ENCODE results near the gene TMEM229A.

TMEM229A gene

DNA sequence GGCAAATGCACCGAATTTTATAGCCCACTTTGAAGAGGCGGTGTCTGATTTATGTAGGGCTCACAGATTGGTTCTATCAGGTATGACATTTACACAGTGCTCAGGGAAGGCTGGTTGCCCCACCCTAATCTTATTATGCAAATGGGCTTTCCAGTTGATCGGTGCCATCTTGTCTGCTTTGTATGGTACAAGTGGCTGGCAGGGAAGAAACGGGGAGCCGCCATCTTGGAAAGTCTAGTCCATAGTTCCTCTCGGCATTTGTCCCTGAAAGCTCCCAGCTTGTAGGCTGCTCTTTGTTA is 36.6 kb downstream of the TMEM229A start:
- TF ChIP-seq, protein P1, sequence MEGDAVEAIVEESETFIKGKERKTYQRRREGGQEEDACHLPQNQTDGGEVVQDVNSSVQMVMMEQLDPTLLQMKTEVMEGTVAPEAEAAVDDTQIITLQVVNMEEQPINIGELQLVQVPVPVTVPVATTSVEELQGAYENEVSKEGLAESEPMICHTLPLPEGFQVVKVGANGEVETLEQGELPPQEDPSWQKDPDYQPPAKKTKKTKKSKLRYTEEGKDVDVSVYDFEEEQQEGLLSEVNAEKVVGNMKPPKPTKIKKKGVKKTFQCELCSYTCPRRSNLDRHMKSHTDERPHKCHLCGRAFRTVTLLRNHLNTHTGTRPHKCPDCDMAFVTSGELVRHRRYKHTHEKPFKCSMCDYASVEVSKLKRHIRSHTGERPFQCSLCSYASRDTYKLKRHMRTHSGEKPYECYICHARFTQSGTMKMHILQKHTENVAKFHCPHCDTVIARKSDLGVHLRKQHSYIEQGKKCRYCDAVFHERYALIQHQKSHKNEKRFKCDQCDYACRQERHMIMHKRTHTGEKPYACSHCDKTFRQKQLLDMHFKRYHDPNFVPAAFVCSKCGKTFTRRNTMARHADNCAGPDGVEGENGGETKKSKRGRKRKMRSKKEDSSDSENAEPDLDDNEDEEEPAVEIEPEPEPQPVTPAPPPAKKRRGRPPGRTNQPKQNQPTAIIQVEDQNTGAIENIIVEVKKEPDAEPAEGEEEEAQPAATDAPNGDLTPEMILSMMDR (IDR thresholded peaks at IDR 0.05; ENCODE audit: low read depth, low read length): no peak
- DNase-seq (ENCODE audit: extremely low read depth, low read depth): no peak

DNA sequence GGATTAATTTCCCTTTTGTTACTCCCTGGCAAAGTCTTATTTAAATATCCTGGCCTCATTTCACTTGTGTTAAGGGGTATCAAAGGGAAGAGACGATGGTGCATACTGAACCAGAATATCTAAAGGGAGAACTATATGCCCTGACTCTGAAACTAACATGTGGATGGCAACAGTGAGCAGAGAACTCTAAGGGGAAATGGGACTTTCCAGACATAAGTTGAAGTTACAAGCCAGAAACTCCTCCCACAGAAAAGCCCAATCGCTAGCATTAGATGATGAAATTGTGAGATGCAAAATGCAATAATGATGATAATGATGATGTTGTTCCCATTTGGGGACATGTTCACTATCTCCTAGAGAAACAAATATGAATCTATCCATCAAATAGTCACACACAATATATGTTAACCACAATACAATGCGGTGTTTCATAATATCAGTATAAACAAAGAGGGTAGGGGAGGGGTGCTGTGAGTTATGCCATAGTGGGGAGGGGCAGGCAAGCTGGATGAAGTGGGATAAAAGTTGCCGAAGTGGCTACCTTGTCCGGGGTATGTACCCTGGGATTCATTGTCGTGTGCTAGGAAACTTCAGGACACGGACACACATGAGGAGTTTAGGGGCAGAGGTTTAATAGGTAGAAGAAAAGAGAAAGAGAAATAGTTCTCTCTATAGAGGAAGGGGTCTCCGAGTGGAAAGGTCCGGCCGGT is 37.1 kb downstream of the TMEM229A start:
- DNase-seq (ENCODE audit: extremely low read depth, low read depth): no peak
- TF ChIP-seq, protein P1 (IDR thresholded peaks at IDR 0.05; ENCODE audit: low read depth, low read length): no peak

DNA sequence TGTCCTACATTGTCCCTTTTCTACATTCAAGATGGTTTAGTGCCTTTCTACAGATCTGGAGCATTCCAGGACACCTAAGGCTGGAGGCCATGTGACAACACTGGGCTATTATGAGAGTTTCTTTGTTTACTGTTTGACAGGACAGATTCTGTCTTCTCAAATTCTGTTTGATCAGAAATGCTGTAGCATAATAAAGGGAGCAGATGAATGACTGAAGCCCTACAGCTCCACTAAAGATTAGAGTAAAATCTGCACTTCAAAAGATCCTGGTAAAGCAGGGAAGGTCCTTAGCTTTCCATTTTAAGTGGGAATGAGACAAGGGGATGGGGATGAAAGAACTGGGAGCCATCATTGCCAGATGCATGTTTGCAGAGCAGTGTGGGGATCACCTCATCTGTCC is 38.4 kb downstream of the TMEM229A start:
- TF ChIP-seq, protein P1 (IDR thresholded peaks at IDR 0.05; ENCODE audit: low read depth, low read length): no peak
- no peak for DNase-seq (ENCODE audit: extremely low read depth, low read depth)

DNA sequence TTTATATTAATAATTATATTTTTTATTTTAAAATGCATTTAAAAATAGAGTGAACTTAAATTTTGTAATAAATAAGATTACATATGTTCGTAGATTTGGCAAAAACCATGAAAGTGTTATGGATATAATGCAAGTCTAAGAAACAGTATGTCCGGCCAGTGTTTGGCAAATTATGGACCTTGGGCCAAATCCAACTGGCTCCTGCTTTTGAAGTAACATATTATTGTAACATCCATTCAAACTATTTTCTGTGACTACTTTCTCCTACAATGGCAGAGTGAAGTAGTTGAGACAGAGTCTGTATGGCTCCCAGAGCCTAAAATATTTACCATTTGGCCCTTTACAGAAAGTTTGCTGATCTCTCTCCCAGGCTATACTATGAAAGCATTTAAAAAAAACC is 38.9 kb downstream of the TMEM229A start:
- DNase-seq (ENCODE audit: extremely low read depth, low read depth): no peak
- TF ChIP-seq, protein P1 (IDR thresholded peaks at IDR 0.05; ENCODE audit: low read depth, low read length): no peak

DNA sequence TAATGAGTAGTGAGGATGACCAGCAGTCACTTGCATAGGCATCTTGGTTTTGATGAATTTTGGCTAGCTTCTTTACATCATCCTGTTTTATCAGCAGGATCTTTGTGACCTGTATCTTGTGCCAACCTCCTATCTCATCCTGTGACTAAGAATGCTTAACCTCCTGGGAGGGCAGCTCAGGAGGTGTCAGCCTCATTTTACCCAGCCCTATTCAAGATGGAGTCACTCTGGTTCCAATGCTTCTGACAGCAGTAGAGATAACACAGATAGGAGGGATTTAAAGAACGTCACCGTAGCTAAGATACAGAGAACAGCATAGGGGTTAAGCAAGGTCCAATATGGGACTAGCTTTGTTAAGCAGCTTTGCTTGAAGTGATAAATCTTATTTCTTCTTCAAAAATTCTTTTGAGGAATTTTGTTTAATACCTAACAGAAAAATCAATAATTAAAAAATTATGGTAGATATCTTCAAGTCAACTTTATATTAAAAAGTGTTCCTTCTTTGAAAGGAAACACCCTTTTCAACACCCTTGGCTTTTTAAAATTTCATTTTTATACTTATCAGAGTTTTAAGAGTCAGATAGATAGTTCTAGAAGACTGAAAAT is 39.9 kb downstream of the TMEM229A start:
- TF ChIP-seq, protein P1 (IDR thresholded peaks at IDR 0.05; ENCODE audit: low read depth, low read length): no peak
- DNase-seq (ENCODE audit: extremely low read depth, low read depth): no peak

DNA sequence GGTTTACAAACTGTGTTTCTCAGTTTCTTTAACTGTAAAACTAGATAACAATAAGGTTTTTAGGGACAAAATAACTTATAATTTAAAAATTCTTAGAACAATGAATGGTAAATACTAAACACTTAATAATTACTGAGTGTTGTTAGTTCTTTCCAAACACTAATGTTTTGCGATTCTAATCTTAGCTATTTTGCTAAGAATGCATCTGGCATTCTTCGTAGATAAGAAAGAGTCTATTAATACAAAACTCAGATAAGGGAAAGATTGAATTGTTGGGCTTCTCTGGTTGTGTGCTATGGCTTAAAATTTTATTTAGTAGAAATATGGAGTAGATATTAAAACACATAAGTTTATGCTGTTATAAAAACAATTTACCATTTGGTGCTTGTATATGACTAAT is 45.4 kb downstream of the TMEM229A start:
- no peak for DNase-seq (ENCODE audit: extremely low read depth, low read depth)
- TF ChIP-seq, protein P1 (IDR thresholded peaks at IDR 0.05; ENCODE audit: low read depth, low read length): no peak
